ENCODE data around the gene FMN2. TPM values are rescaled to one million over a fixed set of nuclear protein-coding genes. Genes with fewer than 3 reads are reported as not detected.

The FMN2 gene
- polyA plus RNA-seq, 3 donors, result not detected

GRCh38 chr1:240319998-240320397 lies 228.3 kb downstream of the FMN2 start:
- H3K27ac ChIP-seq (ENCODE audit: low read depth in 1 of 2, low read length in 2 of 2), result no peak overlapping the region

GRCh38 chr1:240320659-240321058 lies 229.0 kb downstream of the FMN2 start:
- Mint-ChIP-seq H3K27ac (no peak overlapping the region), H3K36me3 (no peaks in the 10 kb centered on the region), H3K4me1 (no peaks in the 10 kb centered on the region), H3K4me3 (no peak overlapping the region), H3K9me3 (peaks cover 2 to 30% (median 6%) of the 10 kb centered on the region in 7 donors), H3K27me3 (ENCODE audit: low read depth in 3 of 3) (no peaks in the 10 kb centered on the region)
- Histone ChIP-seq H3K27ac (ENCODE audit: low read depth in 1 of 2, low read length in 2 of 2) (no peak overlapping the region), H3K9ac (ENCODE audit: insufficient read depth, low read length, poor library complexity, severe bottlenecking) (no peak overlapping the region), H3K79me2 (ENCODE audit: insufficient read depth, low read length) (no peaks in the 10 kb centered on the region), H3K27me3 (ENCODE audit: control insufficient read depth in 2 of 2, insufficient read depth in 2 of 2, low read length in 2 of 2) (no peaks in the 10 kb centered on the region), H2AFZ (ENCODE audit: insufficient read depth, low read depth, low read length, poor library complexity, severe bottlenecking) (no peak overlapping the region), H3K4me2 (replicated peaks; ENCODE audit: extremely low read depth, low read length, poor library complexity, severe bottlenecking) (no peak overlapping the region), H4K20me1 (ENCODE audit: insufficient read depth, low read length) (no peaks in the 10 kb centered on the region), H3K4me1 (ENCODE audit: control insufficient read depth in 1 of 2, insufficient read depth in 2 of 2, low read length in 2 of 2) (no peaks in the 10 kb centered on the region), H3K36me3 (replicated peaks in 1 of 2; ENCODE audit: control insufficient read depth in 1 of 2, insufficient read depth in 2 of 2, low read length in 2 of 2) (no peaks in the 10 kb centered on the region), H3K4me3 (replicated peaks in 1 of 3; ENCODE audit: low read depth in 2 of 3, low read length in 3 of 3) (no peak overlapping the region), H3K9me3 (replicated peaks in 1 of 2; ENCODE audit: control insufficient read depth in 1 of 2, insufficient read depth in 1 of 2, low read length in 2 of 2) (peaks cover 0 to 3% of the 10 kb centered on the region in 2 donors)
- intact Hi-C loops (cut with micrococcal nuclease), result no loop called here
- no peak for TF ChIP-seq CTCF (IDR thresholded peaks at IDR 0.05)
- no peak for DNase-seq
- 69% methylated on average over 5 of the region's 5 CpGs for WGBS (ENCODE audit: insufficient coverage)

More at GRCh38 chr1:240319998-240320397, 228.3 kb downstream of the FMN2 start:
- Mint-ChIP-seq H3K4me3 (no peak overlapping the region), H3K36me3 (no peaks in the 10 kb centered on the region), H3K27me3 (ENCODE audit: low read depth in 3 of 3) (no peaks in the 10 kb centered on the region), H3K27ac (no peak overlapping the region), H3K9me3 (peaks cover 2 to 27% (median 6%) of the 10 kb centered on the region in 7 donors), H3K4me1 (no peaks in the 10 kb centered on the region)
- no peak for TF ChIP-seq CTCF (IDR thresholded peaks at IDR 0.05)
- no peak for DNase-seq
- no peak overlapping the region for H3K9ac ChIP-seq (ENCODE audit: insufficient read depth, low read length, poor library complexity, severe bottlenecking)
- no peaks in the 10 kb centered on the region for H3K4me1 ChIP-seq (ENCODE audit: control insufficient read depth in 1 of 2, insufficient read depth in 2 of 2, low read length in 2 of 2)
- H3K9me3 ChIP-seq (replicated peaks in 1 of 2; ENCODE audit: control insufficient read depth in 1 of 2, insufficient read depth in 1 of 2, low read length in 2 of 2), result peaks cover 0 to 3% of the 10 kb centered on the region in 2 donors
- WGBS (ENCODE audit: insufficient coverage), result 92% methylated on average over 3 of the region's 3 CpGs
- intact Hi-C loops (cut with micrococcal nuclease), result no loop called here
- H3K4me2 ChIP-seq (replicated peaks; ENCODE audit: extremely low read depth, low read length, poor library complexity, severe bottlenecking), result no peak overlapping the region
- no peaks in the 10 kb centered on the region for H3K36me3 ChIP-seq (replicated peaks in 1 of 2; ENCODE audit: control insufficient read depth in 1 of 2, insufficient read depth in 2 of 2, low read length in 2 of 2)
- H3K4me3 ChIP-seq (replicated peaks in 1 of 3; ENCODE audit: low read depth in 2 of 3, low read length in 3 of 3), result no peak overlapping the region
- no peaks in the 10 kb centered on the region for H3K27me3 ChIP-seq (ENCODE audit: control insufficient read depth in 2 of 2, insufficient read depth in 2 of 2, low read length in 2 of 2)
- H3K79me2 ChIP-seq (ENCODE audit: insufficient read depth, low read length), result no peaks in the 10 kb centered on the region
- no peaks in the 10 kb centered on the region for H4K20me1 ChIP-seq (ENCODE audit: insufficient read depth, low read length)
- H2AFZ ChIP-seq (ENCODE audit: insufficient read depth, low read depth, low read length, poor library complexity, severe bottlenecking), result no peak overlapping the region
